ENCODE results near the gene ACAA1. TPM values are rescaled to one million over a fixed set of nuclear protein-coding genes. Genes with fewer than 3 reads are reported as not detected.

ACAA1 gene
- total and polyA plus RNA-seq, 2 donors (not counting 1 experiment from before 2014, with no cell fraction given): 98.4 to 143 TPM

DNA sequence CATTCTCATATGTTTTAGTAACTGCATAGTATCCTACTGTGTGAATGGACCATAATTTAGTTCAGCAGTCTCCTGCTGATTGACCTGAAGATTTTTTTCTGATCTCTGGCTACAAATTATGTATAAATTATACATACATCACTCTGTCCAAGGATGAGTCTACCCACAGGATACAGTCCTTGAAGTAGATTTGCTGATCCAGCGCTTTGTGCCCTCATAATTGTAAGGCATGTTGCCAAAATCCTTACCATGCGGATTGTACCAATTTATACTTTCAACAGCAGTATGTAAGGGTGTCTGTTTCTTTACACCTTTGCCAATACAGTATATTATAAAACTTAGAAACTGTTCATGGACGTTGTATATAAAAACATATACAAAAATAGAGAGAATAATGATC, 46.5 kb downstream of the ACAA1 start:
- WGBS (ENCODE audit: insufficient coverage): no CpG with 5 or more reads among the region's 3 CpGs
- intact Hi-C loops (cut with micrococcal nuclease): no loop called here
- H3K4me3 ChIP-seq (ENCODE audit: control extremely low read depth in 1 of 5, extremely low read depth in 1 of 5, insufficient read depth in 1 of 5, low read depth in 2 of 5, low read length in 4 of 5): no peak overlapping the region
- H3K4me1 ChIP-seq (ENCODE audit: control insufficient read depth in 2 of 2, insufficient read depth in 2 of 2, low read length in 2 of 2): no peaks in the 10 kb centered on the region
- TF ChIP-seq EZH2 (IDR thresholded peaks at IDR 0.05; ENCODE audit: borderline replicate concordance, insufficient read depth, low read depth, low read length, poor library complexity, severe bottlenecking): no peak
- TF ChIP-seq, protein P1, sequence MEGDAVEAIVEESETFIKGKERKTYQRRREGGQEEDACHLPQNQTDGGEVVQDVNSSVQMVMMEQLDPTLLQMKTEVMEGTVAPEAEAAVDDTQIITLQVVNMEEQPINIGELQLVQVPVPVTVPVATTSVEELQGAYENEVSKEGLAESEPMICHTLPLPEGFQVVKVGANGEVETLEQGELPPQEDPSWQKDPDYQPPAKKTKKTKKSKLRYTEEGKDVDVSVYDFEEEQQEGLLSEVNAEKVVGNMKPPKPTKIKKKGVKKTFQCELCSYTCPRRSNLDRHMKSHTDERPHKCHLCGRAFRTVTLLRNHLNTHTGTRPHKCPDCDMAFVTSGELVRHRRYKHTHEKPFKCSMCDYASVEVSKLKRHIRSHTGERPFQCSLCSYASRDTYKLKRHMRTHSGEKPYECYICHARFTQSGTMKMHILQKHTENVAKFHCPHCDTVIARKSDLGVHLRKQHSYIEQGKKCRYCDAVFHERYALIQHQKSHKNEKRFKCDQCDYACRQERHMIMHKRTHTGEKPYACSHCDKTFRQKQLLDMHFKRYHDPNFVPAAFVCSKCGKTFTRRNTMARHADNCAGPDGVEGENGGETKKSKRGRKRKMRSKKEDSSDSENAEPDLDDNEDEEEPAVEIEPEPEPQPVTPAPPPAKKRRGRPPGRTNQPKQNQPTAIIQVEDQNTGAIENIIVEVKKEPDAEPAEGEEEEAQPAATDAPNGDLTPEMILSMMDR (IDR thresholded peaks at IDR 0.05): no peak
- no peak overlapping the region for H3K27ac ChIP-seq (ENCODE audit: low read length in 2 of 2)
- ChIA-PET POLR2A (no interaction called here), CTCF (no interaction called here)
- H3K9me3 Mint-ChIP-seq (ENCODE audit: insufficient read depth): no peaks in the 10 kb centered on the region
- no peak for ATAC-seq (ENCODE audit: low read depth)
- H3K9ac ChIP-seq (ENCODE audit: low read length): no peak overlapping the region
- no peak overlapping the region for H2AFZ ChIP-seq (ENCODE audit: insufficient read depth, low read depth, low read length, poor library complexity, severe bottlenecking)
- peaks cover 0 to under 1% (median 0%) of the 10 kb centered on the region in 3 donors for H3K9me3 ChIP-seq (ENCODE audit: control extremely low read depth in 1 of 3, control insufficient read depth in 2 of 3, insufficient read depth in 1 of 3, low read length in 2 of 3)
- no peak for DNase-seq
- no peaks in the 10 kb centered on the region for H3K4me1 Mint-ChIP-seq
- H3K4me2 ChIP-seq (replicated peaks; ENCODE audit: low read depth, low read length, poor library complexity, severe bottlenecking): no peak overlapping the region
- peaks cover 10% of the 10 kb centered on the region for H3K27me3 Mint-ChIP-seq
- no peaks in the 10 kb centered on the region for H4K20me1 ChIP-seq (ENCODE audit: control insufficient read depth, insufficient read depth, low read length, poor library complexity, severe bottlenecking)
- H3K27me3 ChIP-seq (replicated peaks in 1 of 4; ENCODE audit: control extremely low read depth in 1 of 4, control insufficient read depth in 3 of 4, insufficient read depth in 4 of 4, low read length in 3 of 4): no peaks in the 10 kb centered on the region
- no peak overlapping the region for H3K4me3 Mint-ChIP-seq
- no peaks in the 10 kb centered on the region for H3K79me2 ChIP-seq (ENCODE audit: control insufficient read depth, insufficient read depth, low read length)
- no peak overlapping the region for H3K27ac Mint-ChIP-seq
- H3K36me3 ChIP-seq (replicated peaks in 1 of 2; ENCODE audit: control extremely low read depth in 1 of 2, control insufficient read depth in 1 of 2, extremely low read depth in 1 of 2, insufficient read depth in 2 of 2, low read length in 1 of 2): no peaks in the 10 kb centered on the region

DNA sequence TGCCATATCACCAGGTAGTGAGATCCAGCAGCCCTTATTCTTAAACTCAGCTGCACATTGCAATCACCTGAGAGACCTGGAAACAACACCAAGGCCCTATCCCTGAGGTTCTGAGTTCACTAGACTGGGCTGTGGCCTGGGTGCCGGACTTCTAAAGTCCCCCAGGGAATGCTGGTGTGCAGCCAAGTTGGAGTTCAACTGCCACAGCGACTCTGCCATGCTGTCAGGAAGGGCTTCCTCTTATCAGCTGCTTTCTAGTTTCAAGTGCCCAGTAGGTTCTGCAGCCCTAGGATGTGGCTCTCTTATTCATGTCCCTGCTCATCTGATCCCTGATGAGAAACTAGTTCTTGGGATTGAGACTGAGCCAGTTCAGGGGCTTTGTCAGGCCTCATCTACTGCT, 47.8 kb downstream of the ACAA1 start:
- H3K27me3 Mint-ChIP-seq: peaks cover 5% of the 10 kb centered on the region
- Histone ChIP-seq H3K9ac (ENCODE audit: low read length) (no peak overlapping the region), H3K27me3 (replicated peaks in 1 of 4; ENCODE audit: control extremely low read depth in 1 of 4, control insufficient read depth in 3 of 4, insufficient read depth in 4 of 4, low read length in 3 of 4) (peaks cover 0 to 2% (median 0%) of the 10 kb centered on the region in 4 experiments), H3K4me2 (replicated peaks; ENCODE audit: low read depth, low read length, poor library complexity, severe bottlenecking) (no peak overlapping the region), H3K36me3 (replicated peaks in 1 of 2; ENCODE audit: control extremely low read depth in 1 of 2, control insufficient read depth in 1 of 2, extremely low read depth in 1 of 2, insufficient read depth in 2 of 2, low read length in 1 of 2) (no peaks in the 10 kb centered on the region), H3K27ac (ENCODE audit: low read length in 2 of 2) (no peak overlapping the region), H4K20me1 (ENCODE audit: control insufficient read depth, insufficient read depth, low read length, poor library complexity, severe bottlenecking) (no peaks in the 10 kb centered on the region), H3K79me2 (ENCODE audit: control insufficient read depth, insufficient read depth, low read length) (no peaks in the 10 kb centered on the region), H3K4me3 (ENCODE audit: control extremely low read depth in 1 of 5, extremely low read depth in 1 of 5, insufficient read depth in 1 of 5, low read depth in 2 of 5, low read length in 4 of 5) (no peak overlapping the region), H3K9me3 (ENCODE audit: control extremely low read depth in 1 of 3, control insufficient read depth in 2 of 3, insufficient read depth in 1 of 3, low read length in 2 of 3) (peaks cover 0 to 13% (median 6%) of the 10 kb centered on the region in 3 donors), H2AFZ (ENCODE audit: insufficient read depth, low read depth, low read length, poor library complexity, severe bottlenecking) (no peak overlapping the region), H3K4me1 (ENCODE audit: control insufficient read depth in 2 of 2, insufficient read depth in 2 of 2, low read length in 2 of 2) (no peaks in the 10 kb centered on the region)
- ATAC-seq (ENCODE audit: low read depth) (no peak), DNase-seq (no peak)
- no peak overlapping the region for H3K27ac Mint-ChIP-seq
- H3K4me3 Mint-ChIP-seq: no peak overlapping the region
- no peaks in the 10 kb centered on the region for H3K4me1 Mint-ChIP-seq
- intact Hi-C loops (cut with micrococcal nuclease): no loop called here
- ChIA-PET CTCF (no interaction called here), POLR2A (no interaction called here)
- TF ChIP-seq, protein P1 (IDR thresholded peaks at IDR 0.05): no peak
- TF ChIP-seq EZH2 (IDR thresholded peaks at IDR 0.05; ENCODE audit: borderline replicate concordance, insufficient read depth, low read depth, low read length, poor library complexity, severe bottlenecking): no peak
- WGBS (ENCODE audit: insufficient coverage): 79% methylated on average over 2 of the region's 2 CpGs
- peaks cover 5% of the 10 kb centered on the region for H3K9me3 Mint-ChIP-seq (ENCODE audit: insufficient read depth)

All from B cell (primary cell).